Liver (tissue), 9 donors: ENCODE measurements around the gene HOXD11. TPM values are rescaled to one million over a fixed set of nuclear protein-coding genes. Genes with fewer than 3 reads are reported as not detected.

Experiments used
- DNase-seq: peaks from one replicate; pipeline ENCODE4 v3.0.0-alpha.2; 2017; ENCODE audit warnings: low spot score
- H3K27ac ChIP-seq, 2 donors: one replicate each; pipeline ENCODE4 v1.7.0; 2013; ENCODE audit warnings: inconsistent platforms in 2 of 2, low read length in 2 of 2, control low read depth in 1 of 2, low read depth in 1 of 2, mild to moderate bottlenecking in 1 of 2
- H3K27me3 ChIP-seq, 4 donors: one replicate each; pipeline versions ENCODE4 v1.6.1 to v1.7.0; 2013; ENCODE audit warnings: low read length in 3 of 4, inconsistent platforms in 1 of 4, mild to moderate bottlenecking in 1 of 4, moderate library complexity in 1 of 4; ENCODE audit not compliant: control insufficient read depth in 4 of 4, insufficient read depth in 4 of 4
- H3K36me3 ChIP-seq, 4 donors: one replicate each; pipeline versions ENCODE4 v1.6.1 to v1.7.0; 2013; ENCODE audit warnings: low read length in 3 of 4, mild to moderate bottlenecking in 3 of 4, low read depth in 1 of 4, moderate library complexity in 1 of 4; ENCODE audit not compliant: control insufficient read depth in 4 of 4, insufficient read depth in 3 of 4
- H3K4me1 ChIP-seq, 4 donors: one replicate each; pipeline versions ENCODE4 v1.6.1 to v1.7.0; 2013; ENCODE audit warnings: low read length in 3 of 4, mild to moderate bottlenecking in 3 of 4, moderate library complexity in 1 of 4; ENCODE audit not compliant: control insufficient read depth in 4 of 4, insufficient read depth in 4 of 4
- H3K4me3 ChIP-seq, 3 donors: one replicate each; pipeline versions ENCODE4 v1.6.1 to v1.7.0; 2013; ENCODE audit warnings: low read length in 3 of 3, control low read depth in 1 of 3, low read depth in 1 of 3, mild to moderate bottlenecking in 1 of 3
- H3K9ac ChIP-seq, 2 donors: one replicate each; pipeline ENCODE4 v1.7.0; 2013; ENCODE audit warnings: low read length in 2 of 2, mild to moderate bottlenecking in 2 of 2, moderate library complexity in 2 of 2, control low read depth in 1 of 2, low read depth in 1 of 2
- H3K9me3 ChIP-seq, 4 donors: one replicate each; pipeline versions ENCODE4 v1.6.1 to v1.7.0; 2013; ENCODE audit warnings: low read length in 3 of 4; ENCODE audit not compliant: control insufficient read depth in 4 of 4
- FOXA1 ChIP-seq: IDR thresholded peaks from 2 replicates; pipeline ENCODE4 v1.6.1; 2016; ENCODE audit warnings: antibody characterized with exemption
- FOXA2 ChIP-seq: IDR thresholded peaks from 2 replicates; pipeline ENCODE4 v1.6.1; 2016; ENCODE audit warnings: antibody characterized with exemption
- GABPA ChIP-seq, 2 donors: IDR thresholded peaks in 1 of 2; conservative IDR thresholded peaks in 1 of 2; 2 replicates each; pipeline ENCODE4 v1.6.1; 2016; ENCODE audit warnings: antibody characterized with exemption in 2 of 2, mild to moderate bottlenecking in 1 of 2, moderate library complexity in 1 of 2
- HNF4A ChIP-seq, 2 donors: conservative IDR thresholded peaks; 2 replicates each; pipeline ENCODE4 v1.6.1; 2016; ENCODE audit warnings: antibody characterized with exemption in 2 of 2, mild to moderate bottlenecking in 2 of 2
- HNF4G ChIP-seq: IDR thresholded peaks from 2 replicates; pipeline ENCODE4 v1.6.1; 2016; ENCODE audit warnings: antibody characterized with exemption
- JUND ChIP-seq, 2 donors: IDR thresholded peaks; 2 replicates each; pipeline ENCODE4 v1.6.1; 2016; ENCODE audit warnings: antibody characterized with exemption in 2 of 2
- RAD21 ChIP-seq, 2 donors: IDR thresholded peaks; 2 replicates each; pipeline ENCODE4 v1.6.1; 2016; ENCODE audit warnings: antibody characterized with exemption in 2 of 2, mild to moderate bottlenecking in 2 of 2
- RXRA ChIP-seq, 2 donors: IDR thresholded peaks; 2 replicates each; pipeline ENCODE4 v1.6.1; 2017 to 2018; ENCODE audit warnings: antibody characterized with exemption in 2 of 2, mild to moderate bottlenecking in 1 of 2
- SP1 ChIP-seq: IDR thresholded peaks from 2 replicates; pipeline ENCODE4 v1.6.1; 2018; ENCODE audit warnings: antibody characterized with exemption, mild to moderate bottlenecking
- TAF1 ChIP-seq: conservative IDR thresholded peaks from 2 replicates; pipeline ENCODE4 v1.6.1; 2016; ENCODE audit warnings: antibody characterized with exemption, mild to moderate bottlenecking
- YY1 ChIP-seq: IDR thresholded peaks from 2 replicates; pipeline ENCODE4 v1.6.1; 2016; ENCODE audit warnings: antibody characterized with exemption, mild to moderate bottlenecking
- WGBS: extraction: QIAGEN DNeasy Blood & Tissue Kit; methylation state at CpG from one replicate; pipeline ENCODE4 v1.1.7; 2013; 5-methylcytosine and 5-hydroxymethylcytosine counted together
- polyA plus RNA-seq, 2 donors: library from polyadenylated mRNA; stranded (reverse) in 1 of 2; unstranded in 1 of 2; fragments of 200-250 nt in 1 of 2; fragments of >200 nt in 1 of 2; fragmentation: Nextera tagmentation in 1 of 2; extraction: Ambion mirVana in 1 of 2; gene quantifications; one replicate each; pipeline versions ENCODE4 v1.2.1 to v1.2.3, GENCODE V29; 2013 to 2015
- total RNA-seq, 2 donors: library from RNA; depleted of rRNA; stranded (reverse); fragments of >200 nt; gene quantifications; one replicate each; pipeline ENCODE4 v1.2.3, GENCODE V29; 2014
- TF ChIP-seq, protein P1 (sequence below): fragments of 150-350 bp; IDR thresholded peaks from 2 replicates; pipeline ENCODE4 v1.5.1; 2017; ENCODE audit warnings: improper control_type of control experiment, low read depth, low read length; ENCODE audit not compliant: missing input control
- TF ChIP-seq, protein P2 (sequence below): IDR thresholded peaks from 2 replicates; pipeline ENCODE4 v1.6.1; 2016; ENCODE audit warnings: antibody characterized with exemption
- TF ChIP-seq, protein P3 (sequence below): IDR thresholded peaks from 2 replicates; pipeline ENCODE4 v1.6.1; 2016; ENCODE audit warnings: antibody characterized with exemption
- TF ChIP-seq, protein P4 (sequence below): IDR thresholded peaks from 2 replicates; pipeline ENCODE4 v1.6.1; 2016; ENCODE audit warnings: antibody characterized with exemption, mild to moderate bottlenecking
- TF ChIP-seq, protein P5 (sequence below): IDR thresholded peaks from 2 replicates; pipeline ENCODE4 v1.6.1; 2016; ENCODE audit warnings: antibody characterized with exemption
- donor health status: healthy.
- donor health status: healthy.
- donor health status: healthy.
- donor health status: healthy.
- donor health status: healthy.

Gene HOXD11
- total and polyA plus RNA-seq, 4 donors, result not detected

DNA sequence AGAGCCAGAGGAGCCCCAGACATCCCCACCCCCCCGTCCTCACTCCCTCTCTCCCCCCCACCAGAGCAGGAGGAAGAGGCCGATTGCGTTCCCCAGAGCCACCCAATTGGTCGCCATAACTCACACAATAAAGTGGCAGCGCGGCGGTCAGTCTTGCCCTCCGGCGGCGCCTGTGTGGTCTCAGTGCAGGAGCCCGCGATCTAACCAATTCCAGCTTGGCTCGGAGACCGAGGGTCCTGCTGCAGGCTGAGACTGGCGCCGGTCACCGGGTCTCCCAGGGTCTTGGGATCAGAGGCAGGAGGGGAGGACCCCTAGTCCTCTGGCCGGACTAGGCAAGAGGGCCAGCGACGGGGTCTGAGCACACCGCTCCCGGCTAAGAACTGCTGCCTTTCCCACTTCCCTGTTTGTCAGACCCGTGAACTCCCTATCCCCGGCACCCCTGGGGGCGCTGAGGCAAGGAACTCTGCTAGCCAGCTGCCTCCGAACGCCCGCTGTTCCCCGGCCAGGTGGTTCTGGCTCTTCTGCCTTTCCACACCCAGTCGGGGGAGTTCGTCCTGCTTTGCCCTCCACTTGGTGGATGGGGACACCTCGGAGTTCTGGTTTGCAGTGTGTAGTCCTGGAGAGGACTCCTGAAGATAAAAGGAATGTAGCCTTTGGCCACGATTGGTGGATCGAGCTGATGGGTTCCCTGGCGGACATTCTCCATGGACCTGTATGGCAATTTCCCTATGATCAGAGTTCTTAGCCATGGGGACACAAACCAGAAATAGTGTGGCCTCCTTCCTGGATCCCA lies 8.5 kb upstream of the HOXD11 start:
- peaks cover 0 to 4% (median 2%) of the 10 kb centered on the region in 4 donors for H3K9me3 ChIP-seq
- TF ChIP-seq RXRA (IDR thresholded peaks at IDR 0.05), result no peak
- TF ChIP-seq FOXA2, result no peak
- no peak for TF ChIP-seq HNF4G
- TF ChIP-seq, protein P1, sequence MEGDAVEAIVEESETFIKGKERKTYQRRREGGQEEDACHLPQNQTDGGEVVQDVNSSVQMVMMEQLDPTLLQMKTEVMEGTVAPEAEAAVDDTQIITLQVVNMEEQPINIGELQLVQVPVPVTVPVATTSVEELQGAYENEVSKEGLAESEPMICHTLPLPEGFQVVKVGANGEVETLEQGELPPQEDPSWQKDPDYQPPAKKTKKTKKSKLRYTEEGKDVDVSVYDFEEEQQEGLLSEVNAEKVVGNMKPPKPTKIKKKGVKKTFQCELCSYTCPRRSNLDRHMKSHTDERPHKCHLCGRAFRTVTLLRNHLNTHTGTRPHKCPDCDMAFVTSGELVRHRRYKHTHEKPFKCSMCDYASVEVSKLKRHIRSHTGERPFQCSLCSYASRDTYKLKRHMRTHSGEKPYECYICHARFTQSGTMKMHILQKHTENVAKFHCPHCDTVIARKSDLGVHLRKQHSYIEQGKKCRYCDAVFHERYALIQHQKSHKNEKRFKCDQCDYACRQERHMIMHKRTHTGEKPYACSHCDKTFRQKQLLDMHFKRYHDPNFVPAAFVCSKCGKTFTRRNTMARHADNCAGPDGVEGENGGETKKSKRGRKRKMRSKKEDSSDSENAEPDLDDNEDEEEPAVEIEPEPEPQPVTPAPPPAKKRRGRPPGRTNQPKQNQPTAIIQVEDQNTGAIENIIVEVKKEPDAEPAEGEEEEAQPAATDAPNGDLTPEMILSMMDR, result no peak
- no peak for TF ChIP-seq JUND (IDR thresholded peaks at IDR 0.05)
- TF ChIP-seq HNF4A (conservative IDR thresholded peaks at IDR 0.05), result no peak
- TF ChIP-seq SP1, result no peak
- no peak for TF ChIP-seq RAD21 (IDR thresholded peaks at IDR 0.05)
- TF ChIP-seq, protein P2, sequence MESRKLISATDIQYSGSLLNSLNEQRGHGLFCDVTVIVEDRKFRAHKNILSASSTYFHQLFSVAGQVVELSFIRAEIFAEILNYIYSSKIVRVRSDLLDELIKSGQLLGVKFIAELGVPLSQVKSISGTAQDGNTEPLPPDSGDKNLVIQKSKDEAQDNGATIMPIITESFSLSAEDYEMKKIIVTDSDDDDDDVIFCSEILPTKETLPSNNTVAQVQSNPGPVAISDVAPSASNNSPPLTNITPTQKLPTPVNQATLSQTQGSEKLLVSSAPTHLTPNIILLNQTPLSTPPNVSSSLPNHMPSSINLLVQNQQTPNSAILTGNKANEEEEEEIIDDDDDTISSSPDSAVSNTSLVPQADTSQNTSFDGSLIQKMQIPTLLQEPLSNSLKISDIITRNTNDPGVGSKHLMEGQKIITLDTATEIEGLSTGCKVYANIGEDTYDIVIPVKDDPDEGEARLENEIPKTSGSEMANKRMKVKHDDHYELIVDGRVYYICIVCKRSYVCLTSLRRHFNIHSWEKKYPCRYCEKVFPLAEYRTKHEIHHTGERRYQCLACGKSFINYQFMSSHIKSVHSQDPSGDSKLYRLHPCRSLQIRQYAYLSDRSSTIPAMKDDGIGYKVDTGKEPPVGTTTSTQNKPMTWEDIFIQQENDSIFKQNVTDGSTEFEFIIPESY, result no peak
- WGBS, result 7% methylated on average over 35 of the region's 35 CpGs
- no peak for DNase-seq
- H3K4me3 ChIP-seq, result no peak overlapping the region
- H3K27me3 ChIP-seq, result peaks cover 7 to 68% (median 36%) of the 10 kb centered on the region in 4 donors
- H3K27ac ChIP-seq, result no peak overlapping the region
- H3K9ac ChIP-seq, result no peak overlapping the region
- peaks cover 1 to 17% (median 14%) of the 10 kb centered on the region in 4 donors for H3K4me1 ChIP-seq
- no peaks in the 10 kb centered on the region for H3K36me3 ChIP-seq

DNA sequence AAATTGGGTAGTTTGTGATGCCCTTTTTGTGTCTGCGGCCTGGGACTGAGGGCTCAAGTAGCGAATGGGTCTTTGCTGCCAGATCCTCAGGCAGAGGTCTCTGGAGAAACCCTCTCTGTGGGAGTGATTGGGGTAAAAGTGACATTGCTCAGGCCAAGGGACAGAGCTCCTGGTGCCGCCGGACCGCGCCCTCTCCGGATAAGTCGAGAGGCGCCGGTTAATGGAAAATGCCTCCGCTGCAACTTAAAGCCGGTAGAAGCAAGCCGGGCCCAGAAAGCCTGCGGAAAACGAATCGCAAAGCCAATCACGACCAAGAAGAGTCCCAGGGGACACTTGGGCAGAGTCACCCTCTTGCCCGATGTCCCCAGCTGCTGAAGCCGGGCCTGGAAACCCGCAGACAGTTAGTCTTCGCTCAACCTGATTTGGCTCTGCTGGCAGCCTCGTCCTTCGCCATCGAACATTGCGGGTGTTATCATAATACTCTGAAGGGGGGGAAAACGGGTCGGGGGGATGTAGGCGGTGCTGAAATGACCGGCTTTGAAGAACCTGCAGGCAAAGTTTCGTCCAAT lies 7.8 kb upstream of the HOXD11 start:
- no peak overlapping the region for H3K27ac ChIP-seq
- no peak overlapping the region for H3K9ac ChIP-seq
- TF ChIP-seq, protein P3, sequence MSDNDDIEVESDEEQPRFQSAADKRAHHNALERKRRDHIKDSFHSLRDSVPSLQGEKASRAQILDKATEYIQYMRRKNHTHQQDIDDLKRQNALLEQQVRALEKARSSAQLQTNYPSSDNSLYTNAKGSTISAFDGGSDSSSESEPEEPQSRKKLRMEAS, result no peak
- no peak for TF ChIP-seq TAF1
- TF ChIP-seq HNF4A (conservative IDR thresholded peaks at IDR 0.05), result no peak
- TF ChIP-seq FOXA2, result no peak
- TF ChIP-seq JUND (IDR thresholded peaks at IDR 0.05), result no peak
- no peak for TF ChIP-seq GABPA (IDR thresholded peaks at IDR 0.05 in 1 of 2, conservative IDR thresholded peaks at IDR 0.05 in 1 of 2)
- no peak for TF ChIP-seq YY1
- TF ChIP-seq, protein P4, sequence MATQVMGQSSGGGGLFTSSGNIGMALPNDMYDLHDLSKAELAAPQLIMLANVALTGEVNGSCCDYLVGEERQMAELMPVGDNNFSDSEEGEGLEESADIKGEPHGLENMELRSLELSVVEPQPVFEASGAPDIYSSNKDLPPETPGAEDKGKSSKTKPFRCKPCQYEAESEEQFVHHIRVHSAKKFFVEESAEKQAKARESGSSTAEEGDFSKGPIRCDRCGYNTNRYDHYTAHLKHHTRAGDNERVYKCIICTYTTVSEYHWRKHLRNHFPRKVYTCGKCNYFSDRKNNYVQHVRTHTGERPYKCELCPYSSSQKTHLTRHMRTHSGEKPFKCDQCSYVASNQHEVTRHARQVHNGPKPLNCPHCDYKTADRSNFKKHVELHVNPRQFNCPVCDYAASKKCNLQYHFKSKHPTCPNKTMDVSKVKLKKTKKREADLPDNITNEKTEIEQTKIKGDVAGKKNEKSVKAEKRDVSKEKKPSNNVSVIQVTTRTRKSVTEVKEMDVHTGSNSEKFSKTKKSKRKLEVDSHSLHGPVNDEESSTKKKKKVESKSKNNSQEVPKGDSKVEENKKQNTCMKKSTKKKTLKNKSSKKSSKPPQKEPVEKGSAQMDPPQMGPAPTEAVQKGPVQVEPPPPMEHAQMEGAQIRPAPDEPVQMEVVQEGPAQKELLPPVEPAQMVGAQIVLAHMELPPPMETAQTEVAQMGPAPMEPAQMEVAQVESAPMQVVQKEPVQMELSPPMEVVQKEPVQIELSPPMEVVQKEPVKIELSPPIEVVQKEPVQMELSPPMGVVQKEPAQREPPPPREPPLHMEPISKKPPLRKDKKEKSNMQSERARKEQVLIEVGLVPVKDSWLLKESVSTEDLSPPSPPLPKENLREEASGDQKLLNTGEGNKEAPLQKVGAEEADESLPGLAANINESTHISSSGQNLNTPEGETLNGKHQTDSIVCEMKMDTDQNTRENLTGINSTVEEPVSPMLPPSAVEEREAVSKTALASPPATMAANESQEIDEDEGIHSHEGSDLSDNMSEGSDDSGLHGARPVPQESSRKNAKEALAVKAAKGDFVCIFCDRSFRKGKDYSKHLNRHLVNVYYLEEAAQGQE, result no peak
- TF ChIP-seq, protein P5, sequence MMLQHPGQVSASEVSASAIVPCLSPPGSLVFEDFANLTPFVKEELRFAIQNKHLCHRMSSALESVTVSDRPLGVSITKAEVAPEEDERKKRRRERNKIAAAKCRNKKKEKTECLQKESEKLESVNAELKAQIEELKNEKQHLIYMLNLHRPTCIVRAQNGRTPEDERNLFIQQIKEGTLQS, result no peak
- TF ChIP-seq RXRA (IDR thresholded peaks at IDR 0.05), result no peak
- TF ChIP-seq HNF4G, result no peak
- no peak for TF ChIP-seq FOXA1
- no peak overlapping the region for H3K4me3 ChIP-seq
- peaks cover 1 to 17% (median 14%) of the 10 kb centered on the region in 4 donors for H3K4me1 ChIP-seq
- no peaks in the 10 kb centered on the region for H3K36me3 ChIP-seq
- H3K27me3 ChIP-seq, result peaks cover 7 to 72% (median 36%) of the 10 kb centered on the region in 4 donors
- H3K9me3 ChIP-seq, result peaks cover 0 to 4% (median under 1%) of the 10 kb centered on the region in 4 donors
- WGBS, result 9% methylated on average over 30 of the region's 30 CpGs
- DNase-seq, result no peak
